H1 (cell line): ENCODE measurements around the gene RIPOR1. TPM values are rescaled to one million over a fixed set of nuclear protein-coding genes. Genes with fewer than 3 reads are reported as not detected.

Experiments
- CTCF ChIA-PET: fragments of 300-600 bp; sonication (Branson Sonifier 250); formaldehyde crosslinking; loops from one replicate; lab custom pipeline; 2021; ENCODE audit not compliant: partially characterized antibody; lab: Charles Lee
- POLR2A ChIA-PET: fragments of 300-600 bp; sonication (Branson Sonifier 250); formaldehyde crosslinking; loops from one replicate; lab custom pipeline; 2021; ENCODE audit warnings: inconsistent platforms; ENCODE audit not compliant: partially characterized antibody; lab: Charles Lee
- DNase-seq, 2 experiments: peaks; one replicate each; pipeline versions ENCODE4 v3.0.0 to v3.0.0-alpha.2; 2010 to 2022; ENCODE audit warnings: low spot score in 2 of 2, low read depth in 1 of 2, mixed read lengths in 1 of 2
- FAIRE-seq: peaks from 2 replicates; lab custom pipeline; 2011; peaks lifted over from hg19 to GRCh38; lab: Jason Lieb, UNC
- H2AFZ ChIP-seq: 2 replicates; pipeline ENCODE4 v1.8.1; 2012; ENCODE audit warnings: low read length, inconsistent platforms
- H2AK5ac ChIP-seq: 2 replicates; pipeline ENCODE4 v1.6.1; 2013; ENCODE audit warnings: low read depth, low read length
- H2BK120ac ChIP-seq: replicated peaks from 2 replicates; pipeline ENCODE3; 2013; ENCODE audit warnings: low read depth, low read length, inconsistent platforms
- H2BK12ac ChIP-seq: 2 replicates; pipeline ENCODE4 v1.6.1; 2013; ENCODE audit warnings: low read depth, low read length
- H2BK15ac ChIP-seq: 2 replicates; pipeline ENCODE4 v1.6.1; 2013; ENCODE audit warnings: low read length
- H2BK20ac ChIP-seq: 2 replicates; pipeline ENCODE4 v1.6.1; 2013; ENCODE audit warnings: low read length
- H2BK5ac ChIP-seq: 2 replicates; pipeline ENCODE4 v1.6.1; 2013; ENCODE audit warnings: low read depth, low read length
- H3K14ac ChIP-seq: 2 replicates; pipeline ENCODE4 v1.6.1; 2013; ENCODE audit warnings: inconsistent platforms; ENCODE audit not compliant: insufficient read length
- H3K18ac ChIP-seq: 2 replicates; pipeline ENCODE4 v1.6.1; 2013; ENCODE audit warnings: low read length; ENCODE audit errors: extremely low read depth
- H3K23ac ChIP-seq: 2 replicates; pipeline ENCODE4 v1.6.1; 2013; ENCODE audit warnings: inconsistent platforms; ENCODE audit not compliant: insufficient read length
- H3K23me2 ChIP-seq: 2 replicates; pipeline ENCODE4 v1.6.1; 2013; ENCODE audit warnings: low read depth, low read length
- H3K27ac ChIP-seq: 2 replicates; pipeline ENCODE4 v1.6.1; 2011; ENCODE audit warnings: low read depth, low read length, inconsistent platforms
- H3K27me3 ChIP-seq, 4 experiments: replicated peaks in 1 of 4; 1 replicate in 1 of 4; 2 replicates in 3 of 4; pipeline versions ENCODE4 v1.6.1 to v1.8.1; 2011 to 2013; ENCODE audit warnings: low read length in 3 of 4, mild to moderate bottlenecking in 3 of 4, inconsistent platforms in 2 of 4, mixed read lengths in 2 of 4, moderate library complexity in 1 of 4; ENCODE audit not compliant: control insufficient read depth in 3 of 4, insufficient read depth in 3 of 4; ENCODE audit errors: extremely low read depth in 1 of 4
- H3K36me3 ChIP-seq, 4 experiments: 2 replicates each; pipeline versions ENCODE4 v1.6.1 to v1.8.1; 2011 to 2013; ENCODE audit warnings: mild to moderate bottlenecking in 4 of 4, low read length in 3 of 4, moderate library complexity in 2 of 4, control low read depth in 1 of 4, inconsistent platforms in 1 of 4; ENCODE audit not compliant: insufficient read depth in 4 of 4, control insufficient read depth in 2 of 4
- H3K4ac ChIP-seq: replicated peaks from 2 replicates; pipeline ENCODE3; 2013; ENCODE audit warnings: low read length, low read depth, mixed read lengths, inconsistent platforms; ENCODE audit not compliant: insufficient read length
- H3K4me1 ChIP-seq, 4 experiments: replicated peaks in 1 of 4; 1 replicate in 1 of 4; 2 replicates in 3 of 4; pipeline versions ENCODE4 v1.6.1 to v1.8.1; 2011 to 2013; ENCODE audit warnings: low read length in 3 of 4, inconsistent platforms in 2 of 4, mixed read lengths in 1 of 4; ENCODE audit not compliant: insufficient read depth in 4 of 4, control insufficient read depth in 3 of 4
- H3K4me2 ChIP-seq, 2 experiments: 2 replicates each; pipeline versions ENCODE4 v1.6.1 to v1.8.1; 2011 to 2013; ENCODE audit warnings: low read depth in 2 of 2, low read length in 2 of 2, control low read depth in 1 of 2, inconsistent platforms in 1 of 2, mild to moderate bottlenecking in 1 of 2; ENCODE audit not compliant: insufficient read depth in 1 of 2
- H3K4me3 ChIP-seq, 4 experiments: fragments of 200-600, 300-600 bp in 1 of 4; sonication (generic), shearing (Covaris generic), sonication (Bioruptor Twin) in 1 of 4; 2 replicates each; pipeline versions ENCODE4 v1.5.1 to v1.8.1; 2011 to 2016; ENCODE audit warnings: low read length in 4 of 4, low read depth in 3 of 4, control low read depth in 2 of 4, inconsistent platforms in 2 of 4, mild to moderate bottlenecking in 2 of 4, mixed read lengths in 1 of 4, moderate library complexity in 1 of 4; ENCODE audit not compliant: insufficient read depth in 2 of 4; ENCODE audit errors: extremely low read depth in 1 of 4
- H3K56ac ChIP-seq: replicated peaks from 2 replicates; pipeline ENCODE3; 2013; ENCODE audit warnings: low read depth, mild to moderate bottlenecking, mixed read lengths, low read length, inconsistent platforms; ENCODE audit not compliant: insufficient read length
- H3K79me1 ChIP-seq: 2 replicates; pipeline ENCODE4 v1.6.1; 2013; ENCODE audit warnings: low read depth, low read length, control low read depth
- H3K79me2 ChIP-seq, 2 experiments: 2 replicates each; pipeline versions ENCODE4 v1.6.1 to v1.8.1; 2012 to 2013; ENCODE audit warnings: low read length in 2 of 2, mild to moderate bottlenecking in 2 of 2, inconsistent platforms in 1 of 2; ENCODE audit not compliant: insufficient read depth in 2 of 2, control insufficient read depth in 1 of 2
- H3K9ac ChIP-seq, 4 experiments: replicated peaks in 1 of 4; 1 replicate in 1 of 4; 2 replicates in 3 of 4; pipeline versions ENCODE4 v1.6.1 to v1.8.1; 2011 to 2013; ENCODE audit warnings: low read depth in 3 of 4, low read length in 3 of 4, control low read depth in 2 of 4, mild to moderate bottlenecking in 2 of 4, moderate library complexity in 2 of 4, inconsistent platforms in 1 of 4; ENCODE audit errors: extremely low read depth in 1 of 4
- H3K9me3 ChIP-seq, 2 experiments: 2 replicates each; pipeline versions ENCODE4 v1.6.1 to v1.8.1; 2012 to 2013; ENCODE audit warnings: mild to moderate bottlenecking in 2 of 2, moderate library complexity in 2 of 2, control low read depth in 1 of 2, inconsistent platforms in 1 of 2, low read depth in 1 of 2, low read length in 1 of 2, mixed read lengths in 1 of 2; ENCODE audit not compliant: insufficient read depth in 2 of 2
- H4K20me1 ChIP-seq, 2 experiments: replicated peaks in 1 of 2; 2 replicates each; pipeline versions ENCODE3 to v1.8.1; 2011 to 2013; ENCODE audit warnings: inconsistent platforms in 2 of 2, low read length in 2 of 2, mild to moderate bottlenecking in 1 of 2; ENCODE audit not compliant: insufficient read depth in 2 of 2, control insufficient read depth in 1 of 2
- H4K5ac ChIP-seq: 2 replicates; pipeline ENCODE4 v1.6.1; 2013; ENCODE audit warnings: low read length, low read depth, mixed read lengths, inconsistent platforms; ENCODE audit not compliant: insufficient read length
- H4K8ac ChIP-seq: 2 replicates; pipeline ENCODE4 v1.8.0; 2013; ENCODE audit warnings: mild to moderate bottlenecking, moderate library complexity, low read length, inconsistent platforms; ENCODE audit not compliant: insufficient read depth; ENCODE audit errors: extremely low read depth
- H4K91ac ChIP-seq: replicated peaks from 2 replicates; pipeline ENCODE3; 2013; ENCODE audit warnings: low read length, mixed read lengths, inconsistent platforms; ENCODE audit not compliant: insufficient read length
- EZH2 ChIP-seq: fragments of 200-600 bp; sonication (generic); IDR thresholded peaks from 2 replicates; pipeline ENCODE4 v1.7.1; 2012; ENCODE audit warnings: low read depth, mild to moderate bottlenecking, moderate library complexity, low read length, inconsistent platforms; ENCODE audit not compliant: severe bottlenecking
- KDM1A ChIP-seq: fragments of 200-600, 300-600 bp; sonication (generic); IDR thresholded peaks from 2 replicates; pipeline ENCODE4 v1.7.1; 2016; ENCODE audit warnings: mild to moderate bottlenecking, low read length, borderline replicate concordance
- SUZ12 ChIP-seq: fragments of 200-600 bp; sonication (generic); IDR thresholded peaks from 2 replicates; pipeline ENCODE4 v1.6.1; 2012; ENCODE audit warnings: mild to moderate bottlenecking, inconsistent platforms, low read length, moderate library complexity, mixed read lengths
- TBP ChIP-seq: IDR thresholded peaks from 2 replicates; pipeline ENCODE4 v1.6.1; 2011; ENCODE audit warnings: low read depth, low read length, improper control_type of control experiment
- USF2 ChIP-seq: IDR thresholded peaks from 2 replicates; pipeline ENCODE4 v1.6.1; 2011; ENCODE audit warnings: low read length, improper control_type of control experiment
- WGBS, 2 experiments: shearing (Covaris generic) in 1 of 2; methylation state at CpG; one replicate each; pipeline versions ENCODE4 v1.1.6 to v1.1.7; 2013 to 2015; ENCODE audit warnings: low lambda C conversion rate in 2 of 2, mixed read lengths in 2 of 2, inconsistent platforms in 1 of 2, low coverage in 1 of 2, missing lambda C conversion rate in 1 of 2; ENCODE audit not compliant: insufficient replicate concordance in 2 of 2, insufficient coverage in 1 of 2, insufficient read length in 1 of 2; ENCODE audit errors: extremely low coverage in 1 of 2, missing lambda C conversion rate in 1 of 2; 5-methylcytosine and 5-hydroxymethylcytosine counted together
- polyA plus RNA-seq, 7 experiments: library from polyadenylated mRNA; depleted of rRNA in 3 of 7; stranded (reverse) in 5 of 7; unstranded in 2 of 7; fragments of >200 nt in 5 of 7; fragments of 200-250 nt in 2 of 7; gene quantifications; 1 replicate in 5 of 7; 2 replicates in 1 of 7; 4 replicates in 1 of 7; pipeline versions ENCODE4 v1.2.1 to v1.2.3, GENCODE V29; 2011 to 2013; ENCODE audit warnings: missing spikeins in 2 of 7, mixed read lengths in 2 of 7
- total RNA-seq: library from RNA; stranded (reverse); fragmentation: NEBNext Ultra II Directional; extraction: Animal tissue kit (Norgen Biotek cat#: 25700); gene quantifications from 2 replicates; pipeline ENCODE4 v1.2.1, GENCODE V29; 2021

Gene RIPOR1
- total and polyA plus RNA-seq, 2 of the 8 experiments (the other 6 are each of a cell fraction or from before 2014, with no cell fraction given), result 2.7 to 10.1 TPM

GRCh38 chr16:67529582-67530012, 968 bp downstream of the RIPOR1 start:
- Histone ChIP-seq H2AK5ac (no peak overlapping the region), H3K79me1 (no peaks in the 10 kb centered on the region), H3K23me2 (peaks cover 16% of the 10 kb centered on the region; the same call in 1 of the 2 replicates), H2BK20ac (peak overlapping the region; percentile 5; the same call in 1 of the 2 replicates), H2BK5ac (no peak overlapping the region; the same call in 1 of the 2 replicates), H4K91ac (peak overlapping the region; percentile 56), H4K20me1 (peaks cover 4 to 19% of the 10 kb centered on the region in 2 experiments), H3K4me1 (peaks cover 0 to 12% (median 8%) of the 10 kb centered on the region in 4 experiments; a peak in 6 of 7 replicates), H3K27me3 (peaks cover 57 to 98% (median 92%) of the 10 kb centered on the region in 4 experiments), H3K56ac (no peak overlapping the region), H2BK120ac (no peak overlapping the region), H3K4me2 (peak overlapping the region; percentile 85 to 92), H2BK12ac (0 out of 2 replicates have a peak overlapping the region, but pooled peaks have one; percentile 39), H4K8ac (peak overlapping the region; percentile 72; the same call in 1 of the 2 replicates), H3K9ac (no peak overlapping the region; a peak in 1 of 7 replicates), H3K27ac (no peak overlapping the region), H2AFZ (no peak overlapping the region), H4K5ac (no peak overlapping the region), H3K36me3 (no peaks in the 10 kb centered on the region), H3K23ac (no peak overlapping the region), H3K9me3 (no peaks in the 10 kb centered on the region), H3K79me2 (no peaks in the 10 kb centered on the region), H3K4me3 (peak overlapping the region; percentile 32 to 68 (median 48)), H3K18ac (no peak overlapping the region; the same call in 1 of the 2 replicates), H2BK15ac (0 out of 2 replicates have a peak overlapping the region, but pooled peaks have one; percentile 53), H3K4ac (no peak overlapping the region), H3K14ac (no peak overlapping the region)
- POLR2A ChIA-PET, result interaction anchor here (0.7 to 3.0 kb wide), 12 partner anchors 8 to 118 kb away, joined by 3 to 14 read pairs (median 5); partner anchors contain the start of gene CARMIL2
- DNase-seq (no peak), FAIRE-seq (no peak)
- TF ChIP-seq EZH2, result peak; percentile 73
- peak; percentile 56; the same call in 1 of the 2 replicates for TF ChIP-seq KDM1A
- no peak for TF ChIP-seq USF2
- peak; percentile 92; the same call in 1 of the 2 replicates for TF ChIP-seq SUZ12
- TF ChIP-seq TBP, result no peak
- WGBS, 2 experiments, result 26% methylated on average over 16 of the region's 16 CpGs; no CpG with 5 or more reads in 1 of the 2 experiments
- CTCF ChIA-PET, result interaction anchor here (0.7 to 4.3 kb wide), 11 partner anchors 8 to 130 kb away, joined by 3 to 63 read pairs (median 6); partner anchors contain the start of genes ACD, ATP6V0D1 and CARMIL2
